SK-N-SH (cell line): Measurements from ENCODE around the gene GNG5. TPM values are rescaled to one million over a fixed set of nuclear protein-coding genes. Genes with fewer than 3 reads are reported as not detected.

ENCODE experiments used
- CTCF ChIA-PET: fragments of 300-600, 350-600 bp; formaldehyde crosslinking; extraction: SDS; loops from one replicate; lab custom pipeline; 2021; lab: Yijun Ruan, JAX
- POLR2A ChIA-PET: fragments of 350-600 bp; sonication (Branson Sonifier 250); formaldehyde crosslinking; extraction: SDS; loops from one replicate; lab custom pipeline; 2020; ENCODE audit warnings: antibody characterized with exemption, inconsistent platforms; lab: Yijun Ruan, JAX
- DNase-seq: peaks from one replicate; pipeline ENCODE4 v3.0.0; 2012
- H2AFZ ChIP-seq: fragments of 200-600 bp; sonication (generic); 2 replicates; pipeline ENCODE4 v1.8.1; 2016; ENCODE audit warnings: antibody characterized with exemption, mild to moderate bottlenecking, low read depth
- H3F3A ChIP-seq: fragments of 200-600 bp; sonication (generic); replicated peaks from 2 replicates; pipeline ENCODE3; 2016; ENCODE audit warnings: antibody characterized with exemption, mild to moderate bottlenecking; ENCODE audit not compliant: insufficient read depth
- H3K27ac ChIP-seq, 2 experiments: fragments of 200-500 bp in 1 of 2; fragments of 200-600 bp in 1 of 2; sonication (Bioruptor generic) in 1 of 2; sonication (generic), shearing (Covaris generic) in 1 of 2; 2 replicates each; pipeline versions ENCODE4 v1.5.1 to v1.6.1; 2014 to 2016; ENCODE audit warnings: low read depth in 2 of 2, inconsistent platforms in 1 of 2, low read length in 1 of 2, mild to moderate bottlenecking in 1 of 2, mixed read lengths in 1 of 2
- H3K27me3 ChIP-seq: fragments of 200-600 bp; sonication (generic), shearing (Covaris generic); 2 replicates; pipeline ENCODE4 v1.6.1; 2016; ENCODE audit warnings: mixed run types; ENCODE audit not compliant: insufficient read depth
- H3K36me3 ChIP-seq, 2 experiments: fragments of 200-500 bp in 1 of 2; fragments of 200-600 bp in 1 of 2; sonication (Bioruptor generic) in 1 of 2; sonication (generic) in 1 of 2; replicated peaks in 1 of 2; 2 replicates each; pipeline versions ENCODE3 to v1.5.1; 2014 to 2016; ENCODE audit warnings: low read length in 1 of 2, mild to moderate bottlenecking in 1 of 2; ENCODE audit not compliant: insufficient read depth in 2 of 2, control insufficient read depth in 1 of 2
- H3K4me1 ChIP-seq, 2 experiments: fragments of 200-500 bp in 1 of 2; fragments of 200-600 bp in 1 of 2; sonication (Bioruptor generic) in 1 of 2; sonication (generic), shearing (Covaris generic) in 1 of 2; 2 replicates each; pipeline versions ENCODE4 v1.5.1 to v1.6.1; 2014 to 2016; ENCODE audit warnings: low read depth in 1 of 2, low read length in 1 of 2, mixed run types in 1 of 2; ENCODE audit not compliant: insufficient read depth in 2 of 2, control insufficient read depth in 1 of 2
- H3K4me2 ChIP-seq: fragments of 200-600 bp; sonication (generic), shearing (Covaris generic); 2 replicates; pipeline ENCODE4 v1.6.1; 2017; ENCODE audit warnings: mixed run types
- H3K4me3 ChIP-seq, 2 experiments: fragments of 200-500 bp in 1 of 2; fragments of 200-600 bp in 1 of 2; sonication (Bioruptor generic) in 1 of 2; sonication (generic), shearing (Covaris generic) in 1 of 2; 2 replicates each; pipeline versions ENCODE4 v1.5.1 to v1.8.1; 2014 to 2016; ENCODE audit warnings: low read depth in 2 of 2, inconsistent platforms in 1 of 2, low read length in 1 of 2, mild to moderate bottlenecking in 1 of 2, mixed read lengths in 1 of 2, moderate library complexity in 1 of 2
- H3K79me2 ChIP-seq: fragments of 200-600 bp; sonication (generic); 2 replicates; pipeline ENCODE4 v1.8.1; 2017; ENCODE audit warnings: mild to moderate bottlenecking; ENCODE audit not compliant: insufficient read depth
- H3K9ac ChIP-seq: fragments of 200-600 bp; sonication (generic); 2 replicates; pipeline ENCODE4 v1.6.1; 2017; ENCODE audit warnings: mixed run types
- H3K9me2 ChIP-seq: fragments of 200-600 bp; sonication (generic); 2 replicates; pipeline ENCODE4 v1.6.1; 2017; ENCODE audit warnings: mixed run types
- H3K9me3 ChIP-seq: fragments of 200-600 bp; sonication (generic); 2 replicates; pipeline ENCODE4 v1.6.1; 2017; ENCODE audit warnings: mixed run types, mild to moderate bottlenecking, moderate library complexity
- H4K20me1 ChIP-seq: fragments of 200-600 bp; sonication (generic); 2 replicates; pipeline ENCODE4 v1.6.1; 2017; ENCODE audit warnings: mild to moderate bottlenecking, mixed run types; ENCODE audit not compliant: insufficient read depth
- CHD2 ChIP-seq: fragments of 150-350 bp; IDR thresholded peaks from 2 replicates; pipeline ENCODE4 v1.6.1; 2018; ENCODE audit warnings: low read length; ENCODE audit not compliant: partially characterized antibody
- ELF1 ChIP-seq: IDR thresholded peaks from 2 replicates; pipeline ENCODE4 v1.4.0; 2012
- EZH2phosphoT487 ChIP-seq: fragments of 200-600 bp; sonication (generic); IDR thresholded peaks from 2 replicates; pipeline ENCODE4 v1.6.1; 2017; ENCODE audit warnings: low read depth, mixed run types, mild to moderate bottlenecking, antibody characterized with exemption, moderate library complexity, borderline replicate concordance
- FOXJ3 ChIP-seq: sonication (generic); formaldehyde crosslinking; IDR thresholded peaks from 2 replicates; pipeline ENCODE4 v1.5.1; 2020; ENCODE audit warnings: mild to moderate bottlenecking, missing genetic modification reagents
- NRF1 ChIP-seq: IDR thresholded peaks from 2 replicates; pipeline ENCODE4 v1.6.1; 2012; ENCODE audit warnings: low read depth, mild to moderate bottlenecking, low read length
- SIN3A ChIP-seq: IDR thresholded peaks from 2 replicates; pipeline ENCODE4 v1.6.1; 2012; ENCODE audit warnings: low read depth, mild to moderate bottlenecking, low read length, moderate library complexity, borderline replicate concordance
- SMC3 ChIP-seq: IDR thresholded peaks from 2 replicates; pipeline ENCODE4 v1.6.1; 2012; ENCODE audit warnings: low read depth, low read length, improper control_type of control experiment
- TAF1 ChIP-seq: IDR thresholded peaks from 2 replicates; pipeline ENCODE4 v1.6.1; 2012; ENCODE audit warnings: low read depth, mild to moderate bottlenecking, low read length, moderate library complexity, borderline replicate concordance
- WGBS: methylation state at CpG from one replicate; pipeline ENCODE4 v1.1.6; 2017; ENCODE audit warnings: low lambda C conversion rate; 5-methylcytosine and 5-hydroxymethylcytosine counted together
- polyA plus RNA-seq, 3 experiments: library from polyadenylated mRNA; depleted of rRNA; stranded (reverse); fragments of >200 nt; gene quantifications; 2 replicates each; pipeline ENCODE4 v1.2.3, GENCODE V29; 2012
- TF ChIP-seq, protein P1 (sequence below): fragments of 150-350 bp; IDR thresholded peaks from 2 replicates; pipeline ENCODE4 v1.6.1; 2017; ENCODE audit warnings: antibody characterized with exemption, low read length, low read depth, borderline replicate concordance
- TF ChIP-seq, protein P2 (sequence below): IDR thresholded peaks from 2 replicates; pipeline ENCODE4 v1.4.0; 2012; ENCODE audit warnings: low read depth, borderline replicate concordance

GNG5 gene
- polyA plus RNA-seq, 1 of the 3 experiments (the other 2 are of a cell fraction) = 104 TPM

DNA sequence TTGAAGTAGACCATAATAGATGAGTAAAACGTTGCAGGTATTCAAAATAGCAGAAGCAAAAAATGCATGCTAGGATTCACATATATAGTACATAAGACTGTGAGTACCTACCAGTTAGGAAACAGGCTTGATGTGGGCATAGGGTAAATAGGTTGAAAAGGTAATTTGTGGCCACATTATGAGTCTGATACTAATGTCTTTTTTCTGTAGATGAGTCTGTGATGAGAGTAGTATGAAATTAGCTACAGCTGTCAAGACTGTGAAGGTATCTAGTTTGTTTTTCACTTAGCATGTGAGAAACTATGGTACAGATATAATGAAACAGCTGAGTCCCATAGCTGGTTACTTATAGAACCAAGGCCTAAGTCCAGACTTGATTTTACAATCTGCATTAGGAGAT lies 12.6 kb downstream of the GNG5 start (continued):
- TF ChIP-seq, protein P1, sequence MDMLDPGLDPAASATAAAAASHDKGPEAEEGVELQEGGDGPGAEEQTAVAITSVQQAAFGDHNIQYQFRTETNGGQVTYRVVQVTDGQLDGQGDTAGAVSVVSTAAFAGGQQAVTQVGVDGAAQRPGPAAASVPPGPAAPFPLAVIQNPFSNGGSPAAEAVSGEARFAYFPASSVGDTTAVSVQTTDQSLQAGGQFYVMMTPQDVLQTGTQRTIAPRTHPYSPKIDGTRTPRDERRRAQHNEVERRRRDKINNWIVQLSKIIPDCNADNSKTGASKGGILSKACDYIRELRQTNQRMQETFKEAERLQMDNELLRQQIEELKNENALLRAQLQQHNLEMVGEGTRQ = no peak

GRCh38 chr1:84492726-84493125 lies 13.7 kb downstream of the GNG5 start:
- Histone ChIP-seq H3K9ac (no peak overlapping the region), H3K36me3 (peaks cover 78 to 85% of the 10 kb centered on the region in 2 experiments), H3K27ac (no peak overlapping the region), H3F3A (peaks cover 32% of the 10 kb centered on the region), H3K79me2 (peaks cover 18% of the 10 kb centered on the region), H3K4me3 (no peak overlapping the region), H3K4me2 (no peak overlapping the region), H3K9me3 (no peaks in the 10 kb centered on the region), H3K4me1 (no peaks in the 10 kb centered on the region), H4K20me1 (no peaks in the 10 kb centered on the region), H3K27me3 (no peaks in the 10 kb centered on the region)
- ChIA-PET POLR2A (interaction anchor here (0.8 kb wide), 1 partner anchor 146 kb away, joined by 3 read pairs; no protein-coding TSS in a partner anchor), CTCF (interaction anchor here (2.0 kb wide), 1 partner anchor 13 kb away, joined by 7 read pairs; no protein-coding TSS in a partner anchor)
- DNase-seq = no peak
- 82% methylated on average over 1 of the region's 1 CpG for WGBS
- TF ChIP-seq FOXJ3 = no peak
- TF ChIP-seq NRF1 = no peak
- TF ChIP-seq, protein P2, sequence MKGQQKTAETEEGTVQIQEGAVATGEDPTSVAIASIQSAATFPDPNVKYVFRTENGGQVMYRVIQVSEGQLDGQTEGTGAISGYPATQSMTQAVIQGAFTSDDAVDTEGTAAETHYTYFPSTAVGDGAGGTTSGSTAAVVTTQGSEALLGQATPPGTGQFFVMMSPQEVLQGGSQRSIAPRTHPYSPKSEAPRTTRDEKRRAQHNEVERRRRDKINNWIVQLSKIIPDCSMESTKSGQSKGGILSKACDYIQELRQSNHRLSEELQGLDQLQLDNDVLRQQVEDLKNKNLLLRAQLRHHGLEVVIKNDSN = no peak
- no peak for TF ChIP-seq CHD2
- TF ChIP-seq TAF1 = no peak
- no peak for TF ChIP-seq SIN3A
- no peak for TF ChIP-seq SMC3
- TF ChIP-seq, all 33 proteins: peak for 0
- Histone ChIP-seq H2AFZ (no peak overlapping the region), H3K9me2 (no peaks in the 10 kb centered on the region)

GRCh38 chr1:84489766-84490165 lies 16.6 kb downstream of the GNG5 start:
- H3K79me2 ChIP-seq = peaks cover 44% of the 10 kb centered on the region
- ChIA-PET POLR2A (no interaction called here), CTCF (interaction anchor here (1.1 kb wide), 1 partner anchor 282 kb away, joined by 3 read pairs; no protein-coding TSS in a partner anchor)
- no peak overlapping the region for H3K9ac ChIP-seq
- H3K4me1 ChIP-seq = no peaks in the 10 kb centered on the region
- H3K4me3 ChIP-seq = no peak overlapping the region
- no peak overlapping the region for H2AFZ ChIP-seq
- peaks cover 8% of the 10 kb centered on the region for H3F3A ChIP-seq
- no peak overlapping the region for H3K27ac ChIP-seq
- no peaks in the 10 kb centered on the region for H3K9me3 ChIP-seq
- H3K36me3 ChIP-seq = peaks cover 62 to 72% of the 10 kb centered on the region in 2 experiments
- no peak for TF ChIP-seq EZH2phosphoT487
- no peak for TF ChIP-seq ELF1
- no peak for TF ChIP-seq SIN3A
- no peak for TF ChIP-seq SMC3
- no peaks in the 10 kb centered on the region for H3K27me3 ChIP-seq
- DNase-seq = no peak
- H3K4me2 ChIP-seq = no peak overlapping the region
- H4K20me1 ChIP-seq = no peaks in the 10 kb centered on the region
- H3K9me2 ChIP-seq = no peaks in the 10 kb centered on the region
- 70% methylated on average over 2 of the region's 2 CpGs for WGBS
